ENCODE measurements around the gene CFAP47.

GRCh38 chrX:36310136-36310535 is 390.6 kb downstream of the CFAP47 start:
- no peak for TF ChIP-seq CTCF (conservative IDR thresholded peaks at IDR 0.05; ENCODE audit: low read length)
- no peak for TF ChIP-seq EZH2phosphoT487 (IDR thresholded peaks at IDR 0.05; ENCODE audit: borderline replicate concordance, low read depth, low read length)

Measured in OCI-LY7 (cell line).